Mesendoderm (in vitro differentiated cells): ENCODE results near the gene TRIM7.

Experiments
- DNase-seq: peaks from one replicate; pipeline ENCODE4 v3.0.0; 2013
- H2AK5ac ChIP-seq: 2 replicates; pipeline ENCODE4 v1.6.1; 2013; ENCODE audit warnings: low read length, inconsistent platforms
- H2BK120ac ChIP-seq: 2 replicates; pipeline ENCODE4 v1.6.1; 2013; ENCODE audit warnings: low read depth, mild to moderate bottlenecking, low read length, moderate library complexity, mixed read lengths
- H2BK15ac ChIP-seq: replicated peaks from 2 replicates; pipeline ENCODE4 v1.6.1; 2013; ENCODE audit warnings: low read depth, mild to moderate bottlenecking, moderate library complexity
- H2BK5ac ChIP-seq: 2 replicates; pipeline ENCODE4 v1.6.1; 2013; ENCODE audit warnings: low read length, inconsistent platforms
- H3K18ac ChIP-seq: 2 replicates; pipeline ENCODE4 v1.6.1; 2013; ENCODE audit warnings: mild to moderate bottlenecking, low read length, mixed read lengths
- H3K23ac ChIP-seq: one replicate; pipeline ENCODE4 v1.6.1; 2013; ENCODE audit warnings: low read length
- H3K27ac ChIP-seq: 2 replicates; pipeline ENCODE4 v1.5.1; 2013; ENCODE audit warnings: low read depth, mild to moderate bottlenecking, inconsistent platforms, low read length, moderate library complexity
- H3K27me3 ChIP-seq: 2 replicates; pipeline ENCODE4 v1.6.1; 2013; ENCODE audit warnings: low read length, control low read depth, mild to moderate bottlenecking, inconsistent platforms; ENCODE audit not compliant: insufficient read depth, poor library complexity
- H3K36me3 ChIP-seq: 2 replicates; pipeline ENCODE4 v1.6.1; 2013; ENCODE audit warnings: low read length, inconsistent platforms; ENCODE audit not compliant: control insufficient read depth, insufficient read depth
- H3K4ac ChIP-seq: one replicate; pipeline ENCODE4 v1.6.1; 2013; ENCODE audit warnings: low read depth, mild to moderate bottlenecking, low read length, moderate library complexity
- H3K4me1 ChIP-seq: 2 replicates; pipeline ENCODE4 v1.6.1; 2013; ENCODE audit warnings: low read depth, low read length, inconsistent platforms; ENCODE audit not compliant: control insufficient read depth
- H3K4me2 ChIP-seq: 2 replicates; pipeline ENCODE4 v1.6.1; 2013; ENCODE audit warnings: low read length
- H3K4me3 ChIP-seq: 2 replicates; pipeline ENCODE4 v1.5.1; 2013; ENCODE audit warnings: mild to moderate bottlenecking, low read length
- H3K56ac ChIP-seq: one replicate; pipeline ENCODE4 v1.6.1; 2013; ENCODE audit warnings: low read length
- H3K79me1 ChIP-seq: 2 replicates; pipeline ENCODE4 v1.6.1; 2013; ENCODE audit warnings: low read length, inconsistent platforms
- H3K79me2 ChIP-seq: 2 replicates; pipeline ENCODE4 v1.6.1; 2013; ENCODE audit warnings: mild to moderate bottlenecking, low read length; ENCODE audit not compliant: control insufficient read depth, insufficient read depth
- H3K9ac ChIP-seq: 2 replicates; pipeline ENCODE4 v1.6.1; 2013; ENCODE audit warnings: low read length, inconsistent platforms
- H4K5ac ChIP-seq: one replicate; pipeline ENCODE4 v1.6.1; 2013; ENCODE audit warnings: low read length
- H4K8ac ChIP-seq: one replicate; pipeline ENCODE4 v1.6.1; 2013; ENCODE audit warnings: low read depth, mild to moderate bottlenecking, control low read depth, low read length, moderate library complexity
- WGBS: extraction: QIAGEN DNeasy Blood & Tissue Kit; methylation state at CpG from one replicate; pipeline ENCODE4 v1.1.7; 2013; ENCODE audit warnings: low lambda C conversion rate, missing lambda C conversion rate; ENCODE audit not compliant: insufficient coverage; ENCODE audit errors: extremely low coverage; 5-methylcytosine and 5-hydroxymethylcytosine counted together

TRIM7 gene

GRCh38 chr5:181167814-181168488, 37.0 kb downstream of the TRIM7 start:
- Histone ChIP-seq H4K5ac (no peak overlapping the region), H3K36me3 (no peaks in the 10 kb centered on the region), H3K56ac (no peak overlapping the region), H3K79me1 (no peaks in the 10 kb centered on the region), H3K4me3 (no peak overlapping the region), H3K23ac (no peak overlapping the region), H2BK5ac (no peak overlapping the region), H3K4me1 (no peaks in the 10 kb centered on the region), H3K27me3 (peaks cover 2% of the 10 kb centered on the region), H3K18ac (no peak overlapping the region), H3K4ac (no peak overlapping the region), H3K27ac (no peak overlapping the region), H2AK5ac (no peak overlapping the region), H2BK15ac (no peak overlapping the region), H4K8ac (no peak overlapping the region), H3K4me2 (peak overlapping the region; percentile 62), H2BK120ac (no peak overlapping the region), H3K79me2 (no peaks in the 10 kb centered on the region), H3K9ac (no peak overlapping the region)
- DNase-seq, result peak; percentile 91
- whole genome bisulfite sequencing, result no CpG with 5 or more reads among the region's 11 CpGs

DNA sequence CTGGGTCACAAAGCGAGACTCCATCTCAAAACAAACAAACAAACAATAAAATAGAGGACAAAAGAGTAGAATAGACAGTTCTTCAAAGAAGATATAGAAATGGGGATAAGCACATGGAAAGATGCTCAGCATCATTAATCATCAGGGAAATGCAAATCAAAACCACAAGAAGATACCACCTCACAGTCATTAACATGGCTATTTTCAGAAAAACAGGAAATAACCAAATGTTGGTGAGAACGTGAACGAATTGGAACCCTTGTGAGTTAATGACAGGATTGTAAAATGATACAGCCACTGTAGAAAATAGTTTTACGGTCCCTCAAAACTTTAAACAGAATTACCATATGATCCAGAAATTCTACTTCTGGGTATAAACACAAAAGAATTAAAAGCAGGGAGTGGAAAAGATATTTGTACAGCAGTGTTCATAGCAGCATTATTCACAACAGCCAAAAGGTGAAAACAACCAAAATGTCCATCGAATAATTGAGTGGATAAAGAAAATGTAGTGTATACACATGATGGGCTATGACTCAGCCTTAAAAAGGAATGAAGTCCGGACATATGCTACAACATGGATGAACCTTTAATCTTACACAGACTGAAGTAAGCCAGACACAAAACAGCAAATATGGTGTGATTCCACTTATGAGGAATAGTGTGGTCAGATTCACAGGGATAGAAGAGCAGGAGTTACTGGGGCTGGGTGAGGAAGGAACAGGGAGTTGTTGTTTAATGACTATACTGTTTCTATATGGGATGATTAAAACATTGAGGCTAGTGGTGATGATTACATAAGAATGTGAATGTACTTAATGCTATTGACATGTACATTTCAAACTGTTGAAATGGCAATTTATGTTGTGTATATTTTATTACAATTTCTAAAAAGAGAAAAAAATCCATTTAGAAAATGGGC, 37.9 kb downstream of the TRIM7 start:
- H3K23ac ChIP-seq, result no peak overlapping the region
- no peaks in the 10 kb centered on the region for H3K36me3 ChIP-seq
- H3K4me1 ChIP-seq, result no peaks in the 10 kb centered on the region
- H3K4me3 ChIP-seq, result no peak overlapping the region
- H3K79me2 ChIP-seq, result no peaks in the 10 kb centered on the region
- no peak overlapping the region for H2BK15ac ChIP-seq
- peaks cover 2% of the 10 kb centered on the region for H3K27me3 ChIP-seq
- H3K4ac ChIP-seq, result no peak overlapping the region
- H2BK5ac ChIP-seq, result no peak overlapping the region
- H2AK5ac ChIP-seq, result no peak overlapping the region
- no peak overlapping the region for H3K4me2 ChIP-seq
- H3K56ac ChIP-seq, result no peak overlapping the region
- no peak overlapping the region for H2BK120ac ChIP-seq
- no peaks in the 10 kb centered on the region for H3K79me1 ChIP-seq
- H3K18ac ChIP-seq, result no peak overlapping the region
- no peak overlapping the region for H3K27ac ChIP-seq
- H4K8ac ChIP-seq, result no peak overlapping the region
- no peak overlapping the region for H4K5ac ChIP-seq
- H3K9ac ChIP-seq, result no peak overlapping the region
- WGBS, result no CpG with 5 or more reads among the region's 6 CpGs
- DNase-seq, result no peak

DNA sequence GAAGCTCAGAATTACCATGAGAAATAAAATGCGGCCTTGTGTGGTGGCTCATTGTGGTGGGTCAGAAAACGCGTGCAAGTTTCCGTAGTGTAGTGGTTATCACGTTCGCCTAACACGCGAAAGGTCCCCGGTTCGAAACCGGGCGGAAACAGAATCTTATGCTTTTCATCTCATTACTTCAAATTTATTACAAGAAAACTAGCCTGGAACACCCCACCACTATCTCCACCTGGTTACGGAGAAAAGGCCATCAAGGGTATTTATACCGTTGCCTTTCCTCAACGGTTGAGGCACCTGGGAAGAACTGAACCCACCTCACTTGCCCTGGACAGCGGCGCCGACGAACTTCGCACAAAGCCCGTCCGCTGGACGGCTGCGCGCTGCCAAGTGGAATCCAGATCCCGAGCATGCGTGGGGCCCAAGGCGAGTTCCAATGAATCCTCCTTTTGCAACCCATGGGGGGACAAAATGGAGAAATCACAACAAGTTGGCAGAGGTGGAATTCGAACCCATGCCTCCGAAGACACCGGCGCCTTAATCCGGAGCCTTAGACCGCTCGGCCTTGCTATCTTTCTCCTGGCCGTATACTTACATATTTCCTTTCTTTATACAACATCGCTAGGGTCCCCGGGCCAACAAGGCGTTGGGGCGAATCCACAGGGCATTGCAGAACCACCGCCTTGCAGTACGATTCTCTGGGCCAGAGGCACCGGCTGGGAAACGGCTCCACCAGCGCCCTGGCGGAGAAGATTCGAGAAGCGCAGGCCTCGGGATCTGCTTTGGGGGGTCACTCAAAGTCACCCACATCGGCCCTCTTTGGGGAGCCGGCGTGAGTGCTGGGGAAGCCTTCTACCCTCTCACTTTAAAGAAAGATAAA, 40.7 kb downstream of the TRIM7 start:
- Histone ChIP-seq H3K23ac (no peak overlapping the region), H3K36me3 (no peaks in the 10 kb centered on the region), H3K18ac (no peak overlapping the region), H2BK5ac (no peak overlapping the region), H3K56ac (peak overlapping the region; percentile 34), H2AK5ac (no peak overlapping the region), H3K4ac (no peak overlapping the region), H2BK120ac (no peak overlapping the region), H4K5ac (no peak overlapping the region), H3K27ac (no peak overlapping the region), H3K9ac (no peak overlapping the region), H3K4me2 (no peak overlapping the region), H3K79me1 (no peaks in the 10 kb centered on the region), H4K8ac (no peak overlapping the region), H3K27me3 (no peaks in the 10 kb centered on the region), H3K4me1 (no peaks in the 10 kb centered on the region), H3K4me3 (no peak overlapping the region), H2BK15ac (no peak overlapping the region), H3K79me2 (no peaks in the 10 kb centered on the region)
- WGBS, result no CpG with 5 or more reads among the region's 52 CpGs
- DNase-seq, result peak; percentile 75

DNA sequence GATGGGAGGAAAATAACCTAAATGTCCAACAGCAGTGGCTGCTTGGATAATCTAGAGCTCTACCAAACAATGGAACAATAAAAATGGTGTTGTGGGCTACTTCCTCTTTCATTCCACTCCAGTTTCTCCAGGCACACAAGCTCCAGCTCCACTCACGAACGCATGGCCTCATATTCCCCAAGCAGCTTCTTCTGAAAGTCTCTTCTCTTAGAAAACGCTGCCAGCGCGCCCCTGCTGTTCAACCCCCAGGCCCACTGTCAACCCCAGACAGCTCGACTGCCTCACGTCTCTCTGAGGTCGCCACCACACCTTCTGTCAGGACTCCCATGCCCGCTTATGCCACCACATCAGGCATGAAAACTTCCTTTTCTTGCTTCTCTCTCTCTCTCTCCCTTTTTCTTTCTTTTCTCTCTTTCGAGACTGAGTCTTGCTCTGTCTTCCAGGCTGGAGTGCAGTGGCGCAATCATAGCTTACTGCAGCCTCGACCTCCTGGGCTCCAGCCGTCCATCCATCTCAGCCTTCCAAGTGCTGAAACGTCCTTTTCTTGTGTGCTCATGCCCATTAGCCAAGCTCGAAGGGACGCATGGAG, 41.4 kb downstream of the TRIM7 start:
- DNase-seq, result peak; percentile 73
- H3K36me3 ChIP-seq, result no peaks in the 10 kb centered on the region
- no peaks in the 10 kb centered on the region for H3K79me1 ChIP-seq
- no peak overlapping the region for H3K4ac ChIP-seq
- H2BK5ac ChIP-seq, result no peak overlapping the region
- peak overlapping the region; percentile 67 for H3K56ac ChIP-seq
- no peaks in the 10 kb centered on the region for H3K79me2 ChIP-seq
- no peak overlapping the region for H2BK15ac ChIP-seq
- H4K5ac ChIP-seq, result no peak overlapping the region
- H3K27ac ChIP-seq, result no peak overlapping the region
- H3K18ac ChIP-seq, result no peak overlapping the region
- peak overlapping the region; percentile 38 for H3K4me3 ChIP-seq
- no peak overlapping the region for H2AK5ac ChIP-seq
- peak overlapping the region; percentile 43 for H3K9ac ChIP-seq
- no peak overlapping the region for H3K23ac ChIP-seq
- no peak overlapping the region for H4K8ac ChIP-seq
- H3K27me3 ChIP-seq, result no peaks in the 10 kb centered on the region
- no CpG with 5 or more reads among the region's 16 CpGs for WGBS
- H3K4me2 ChIP-seq, result peak overlapping the region; percentile 59
- no peak overlapping the region for H2BK120ac ChIP-seq
- no peaks in the 10 kb centered on the region for H3K4me1 ChIP-seq

- Histone ChIP-seq H4K8ac (no peak overlapping the region), H3K9ac (no peak overlapping the region), H3K27me3 (no peaks in the 10 kb centered on the region), H3K4me2 (no peak overlapping the region), H3K18ac (no peak overlapping the region), H2AK5ac (no peak overlapping the region), H2BK5ac (no peak overlapping the region), H3K4me3 (no peak overlapping the region), H4K5ac (no peak overlapping the region), H3K27ac (no peak overlapping the region), H3K79me2 (no peaks in the 10 kb centered on the region), H2BK120ac (no peak overlapping the region), H3K23ac (no peak overlapping the region), H2BK15ac (no peak overlapping the region), H3K36me3 (no peaks in the 10 kb centered on the region), H3K4ac (no peak overlapping the region), H3K4me1 (no peaks in the 10 kb centered on the region), H3K56ac (peak overlapping the region; percentile 64), H3K79me1 (no peaks in the 10 kb centered on the region)
- no peak for DNase-seq
- no CpG with 5 or more reads among the region's 4 CpGs for WGBS
Observed at GRCh38 chr5:181161534-181162175, 43.3 kb downstream of the TRIM7 start.
